Stimulated activated CD8-positive, alpha-beta memory T cell treated with anti-CD3 and anti-CD28 coated beads, Interleukin-15, amount 100 ng/mL, for 1 hour (primary cell): ENCODE measurements around the gene GMDS.

Experiments
- DNase-seq: peaks from one replicate; pipeline ENCODE4 v3.0.0-alpha.2; 2020; ENCODE audit warnings: low read depth

The GMDS gene

DNA sequence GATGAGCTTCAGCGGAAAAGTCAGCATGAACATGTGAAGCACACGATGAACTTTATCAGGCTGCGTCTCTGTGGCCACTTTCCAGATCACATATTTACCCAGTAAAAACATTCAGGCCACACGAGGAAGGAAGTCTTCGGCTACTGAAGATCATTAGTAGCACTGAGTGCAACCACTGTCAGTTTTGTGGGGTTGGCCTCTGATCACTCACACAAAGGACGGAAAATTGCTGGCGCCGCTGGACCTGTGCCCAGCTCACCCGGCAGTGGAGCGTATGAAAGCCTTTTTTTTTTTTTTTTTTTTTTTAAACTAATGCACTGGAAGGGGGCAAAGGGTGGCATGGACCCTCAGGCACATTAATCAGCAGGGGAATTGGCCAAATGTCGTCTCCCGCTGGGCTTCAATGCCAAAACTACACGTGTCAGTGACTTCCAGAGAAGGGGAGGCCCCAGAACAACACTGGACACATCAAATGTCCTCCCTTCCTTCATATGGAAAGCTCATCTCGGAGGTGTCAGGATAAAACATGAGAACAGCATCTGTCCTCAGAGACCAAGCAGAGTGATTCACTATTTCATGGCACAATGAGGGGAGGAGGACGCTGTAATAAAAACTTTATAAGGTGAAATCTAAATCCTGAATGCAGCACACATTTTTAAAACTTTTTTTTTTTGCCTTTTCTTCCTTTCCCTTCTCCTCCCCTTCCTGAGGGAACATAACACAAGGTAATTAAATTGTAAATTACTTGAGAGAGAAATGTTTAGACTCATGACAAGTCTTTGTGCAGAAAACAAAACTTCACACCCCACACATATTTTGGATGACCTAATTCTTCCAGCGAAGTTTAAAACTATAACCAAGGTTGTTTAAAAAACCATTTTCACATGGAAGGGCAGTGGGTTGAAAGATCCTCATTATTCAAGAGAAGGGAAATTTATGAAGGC, 412.3 kb downstream of the GMDS start:
- DNase-seq, result no peak

DNA sequence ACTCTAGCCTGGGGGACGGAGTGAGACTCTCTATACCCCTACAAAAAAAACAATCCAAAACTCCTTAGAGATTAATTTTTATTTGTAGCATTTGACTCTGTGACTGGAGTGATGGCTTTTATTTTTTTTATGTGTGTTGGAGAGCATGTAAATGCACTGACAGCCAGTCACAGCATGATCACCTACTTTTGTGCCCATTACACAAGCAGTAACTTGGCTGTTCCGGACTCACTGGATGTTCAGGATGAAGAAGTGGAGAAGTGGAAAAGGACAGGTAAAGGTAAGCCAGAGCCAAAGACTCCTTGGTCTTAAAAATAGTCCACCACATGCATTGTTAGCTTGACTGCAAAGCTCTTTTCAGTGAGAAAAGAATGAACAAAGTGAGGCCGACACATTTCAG, 413.0 kb downstream of the GMDS start:
- no peak for DNase-seq

GRCh38 chr6:1827984-1828793, 417.2 kb downstream of the GMDS start:
- no peak for DNase-seq

DNA sequence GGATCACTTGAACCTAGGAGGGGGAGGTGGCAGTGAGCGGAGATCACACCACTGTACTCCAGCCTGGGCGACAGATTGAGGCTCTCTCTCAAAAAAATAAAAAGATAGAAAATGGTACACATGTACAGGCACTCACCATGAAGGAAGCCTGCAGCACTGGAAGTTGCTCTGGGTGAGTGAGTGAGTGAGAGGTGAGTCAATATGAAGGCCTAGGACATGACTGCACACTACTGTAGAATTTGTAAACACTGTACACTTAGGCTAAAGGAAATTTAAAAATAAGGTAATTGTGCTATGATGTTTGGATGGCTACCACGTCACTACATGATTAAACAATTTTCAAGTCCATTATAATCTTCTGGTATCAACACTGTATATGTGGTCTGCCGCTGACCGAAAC, 419.5 kb downstream of the GMDS start:
- DNase-seq, result no peak

GRCh38 chr6:1825277-1825676, 420.1 kb downstream of the GMDS start:
- DNase-seq, result no peak

DNA sequence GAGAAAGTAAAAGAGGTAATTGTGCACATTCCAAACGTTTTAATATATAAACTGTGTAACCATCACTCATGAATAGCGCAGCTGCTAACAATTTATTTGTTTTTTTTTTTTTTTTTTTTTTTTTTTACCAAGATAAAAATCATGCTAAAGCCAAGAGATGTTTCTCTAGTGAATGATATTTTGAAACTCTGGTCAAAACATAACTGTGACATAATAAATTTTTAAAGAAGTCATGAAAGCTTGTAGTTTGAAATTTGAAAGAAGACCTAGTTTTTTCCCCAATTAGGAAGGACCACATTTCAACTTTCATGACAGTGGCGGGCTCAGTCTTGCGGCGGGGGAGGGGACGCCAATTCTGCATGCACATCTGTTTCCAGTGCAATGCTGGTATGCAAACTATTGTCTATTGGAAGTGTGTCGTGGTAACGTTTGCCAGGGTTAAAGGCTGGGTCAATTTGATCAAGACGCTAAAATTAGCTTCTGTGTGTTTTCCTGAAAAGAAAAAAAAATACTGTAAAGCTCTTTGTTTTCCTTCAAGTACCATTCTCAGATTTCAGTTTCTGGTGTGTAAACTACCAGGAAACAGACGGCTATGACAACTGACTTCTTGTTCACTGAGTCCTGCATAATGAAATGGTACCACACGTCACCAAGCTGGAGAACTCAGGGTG, 423.8 kb downstream of the GMDS start:
- no peak for DNase-seq

DNA sequence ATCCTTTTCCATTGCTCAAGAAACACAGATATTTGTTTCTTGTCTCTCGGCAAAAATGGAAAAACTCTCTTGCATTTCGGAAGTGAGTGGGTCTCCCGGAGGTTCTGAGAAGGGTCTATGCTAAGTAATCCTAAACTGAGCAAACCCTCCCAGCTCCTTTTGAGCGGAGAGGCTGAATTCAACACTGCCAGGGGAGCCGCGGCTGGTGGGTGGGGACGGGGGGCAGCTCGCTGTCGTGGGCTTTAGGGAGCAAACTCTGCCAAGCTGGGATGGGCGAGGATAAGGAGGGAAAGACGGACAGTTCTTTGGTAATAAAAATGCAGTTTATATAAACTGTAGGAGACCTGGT, 424.3 kb downstream of the GMDS start:
- DNase-seq, result no peak

DNA sequence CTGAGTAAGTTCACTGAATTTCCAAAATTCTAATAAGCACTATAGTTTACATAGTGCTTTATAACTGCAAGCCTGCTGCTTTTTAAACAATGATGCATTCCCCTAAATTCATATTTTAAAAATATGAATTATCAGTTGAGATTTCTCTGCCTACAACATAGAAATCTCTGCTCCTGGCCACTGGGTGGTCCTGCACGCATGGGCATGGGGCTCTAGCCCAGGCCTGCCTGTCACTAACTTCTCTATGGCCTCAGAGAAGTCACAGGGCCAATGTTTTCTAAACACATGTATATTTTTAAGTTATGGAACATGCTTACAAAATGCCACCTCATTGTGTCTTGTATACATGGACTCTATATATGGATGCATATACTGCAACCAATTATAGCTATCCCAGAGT, 424.7 kb downstream of the GMDS start:
- DNase-seq, result no peak

- no peak for DNase-seq
Measured at GRCh38 chr6:1820165-1820564, 425.2 kb downstream of the GMDS start.

DNA sequence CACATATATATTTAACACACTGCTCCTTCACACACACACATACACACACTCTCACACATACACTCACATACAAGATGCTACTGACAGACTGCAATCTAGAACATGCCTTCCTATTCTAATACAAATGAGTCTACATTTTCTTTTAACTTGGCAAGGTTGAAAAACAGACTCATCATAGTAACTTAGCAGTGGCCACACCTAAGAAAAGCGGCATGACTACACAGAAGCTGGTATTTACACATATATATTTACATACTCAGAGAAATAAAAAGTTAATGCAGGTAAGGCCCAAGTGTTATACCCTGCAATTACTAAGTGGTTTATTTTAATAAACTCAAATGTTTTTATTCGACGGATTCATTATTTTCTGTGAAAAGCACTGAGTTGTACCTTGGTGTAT, 426.4 kb downstream of the GMDS start:
- no peak for DNase-seq

DNA sequence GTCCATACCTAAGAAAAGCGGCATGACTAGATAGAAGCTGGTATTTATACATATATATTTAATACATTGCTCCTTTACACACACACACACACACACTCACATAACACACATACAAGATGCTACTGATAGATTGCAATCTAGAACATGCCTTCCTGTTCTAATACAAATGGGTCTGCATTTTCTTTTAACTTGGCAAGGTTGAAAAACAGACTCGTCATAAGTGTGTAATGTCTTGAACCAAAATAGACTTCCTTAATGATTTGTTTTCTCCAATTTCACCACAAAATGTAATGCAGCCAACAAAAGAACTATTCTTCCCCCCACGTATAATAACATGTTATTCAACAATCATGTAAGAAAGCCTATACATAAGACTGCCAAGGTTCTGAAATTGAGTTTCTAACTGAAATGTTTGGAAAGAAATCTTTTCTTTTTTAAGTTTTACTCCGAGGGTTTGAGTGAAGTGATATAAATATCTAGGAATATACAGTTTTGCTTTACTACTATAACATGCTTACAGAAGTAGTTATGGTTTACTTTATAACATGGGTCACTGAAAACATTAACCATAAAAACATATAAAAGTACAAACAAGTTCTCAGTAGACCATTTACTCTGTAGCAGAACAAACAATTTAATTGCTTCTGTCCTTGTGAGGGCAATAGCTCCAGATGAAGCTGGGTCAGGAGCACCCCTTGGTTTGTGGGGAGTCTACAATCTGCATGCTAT, 428.2 kb downstream of the GMDS start:
- DNase-seq, result no peak

DNA sequence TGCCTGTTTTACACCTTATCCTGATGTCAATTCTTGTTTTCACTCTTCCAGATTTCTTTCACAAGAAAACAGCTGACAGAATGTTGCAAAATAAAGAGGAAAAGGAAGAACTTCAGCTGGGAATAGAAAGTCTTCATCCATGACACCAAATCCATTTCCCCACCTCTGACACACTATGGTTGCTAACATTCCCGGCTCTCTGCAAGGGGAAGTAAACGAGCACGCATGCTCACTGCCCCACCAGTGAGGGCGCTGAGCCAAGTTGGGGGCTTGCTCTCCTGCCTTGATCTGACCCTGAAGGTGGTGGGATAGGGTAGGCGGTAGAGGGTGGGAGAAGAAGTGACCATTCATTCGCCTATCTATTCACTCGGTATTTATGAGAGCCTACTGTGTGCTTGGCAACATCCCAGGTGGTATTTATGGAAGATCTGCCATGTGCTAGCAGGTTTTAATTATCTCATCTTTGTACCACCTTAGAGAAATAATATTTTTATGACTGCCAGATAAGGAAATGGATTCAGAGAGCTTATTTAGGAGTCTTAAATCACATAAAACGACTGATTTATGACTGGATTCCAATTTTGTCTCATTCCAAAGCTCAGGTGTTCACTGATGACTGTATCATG, 429.5 kb downstream of the GMDS start:
- DNase-seq, result no peak

DNA sequence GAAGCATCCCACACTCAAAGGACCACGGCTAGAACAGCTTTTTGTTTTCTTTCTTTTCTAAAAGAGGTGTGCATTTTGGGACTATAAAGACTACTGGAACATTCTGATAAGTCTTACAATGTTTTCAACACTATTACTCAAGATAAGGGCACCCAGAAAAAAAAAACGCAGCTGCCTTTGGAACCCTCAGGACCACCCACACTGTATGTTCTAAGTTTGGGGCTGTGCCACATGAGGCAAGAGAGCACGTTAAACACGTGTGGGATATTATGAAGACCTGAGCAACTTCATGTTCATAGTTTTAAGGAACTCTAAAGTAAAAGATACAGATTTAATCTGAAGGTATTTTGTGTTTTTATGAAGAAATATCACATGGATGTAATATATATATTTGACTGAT, 431.1 kb downstream of the GMDS start:
- no peak for DNase-seq

GRCh38 chr6:1812487-1812886, 432.9 kb downstream of the GMDS start:
- no peak for DNase-seq

- no peak for DNase-seq
Measured at GRCh38 chr6:1812034-1812433, 433.4 kb downstream of the GMDS start.

GRCh38 chr6:1810880-1811279, 434.5 kb downstream of the GMDS start:
- no peak for DNase-seq

GRCh38 chr6:1809291-1809988, 436.0 kb downstream of the GMDS start:
- no peak for DNase-seq

DNA sequence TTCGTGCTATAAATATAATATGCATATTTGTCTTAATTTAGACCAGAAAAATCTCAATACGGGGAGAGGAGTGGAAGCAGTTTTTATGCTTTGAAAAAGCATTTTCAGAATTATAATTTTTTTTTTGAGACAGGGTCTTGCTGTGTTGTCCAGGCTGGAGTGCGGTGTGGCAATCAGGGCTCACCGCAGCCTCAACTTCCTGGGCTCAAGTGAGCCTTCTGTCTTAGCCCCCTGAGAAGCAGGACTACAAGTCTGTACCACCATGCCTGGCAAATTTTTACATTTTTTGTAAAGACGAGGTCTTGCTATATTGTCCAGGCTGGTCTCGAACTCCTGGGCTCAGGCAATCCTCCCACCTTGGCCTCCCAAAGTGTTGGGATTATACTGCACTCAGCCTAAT, 438.5 kb downstream of the GMDS start:
- DNase-seq, result no peak

- DNase-seq, result no peak
Measured at GRCh38 chr6:1802491-1803395, 442.7 kb downstream of the GMDS start.

DNA sequence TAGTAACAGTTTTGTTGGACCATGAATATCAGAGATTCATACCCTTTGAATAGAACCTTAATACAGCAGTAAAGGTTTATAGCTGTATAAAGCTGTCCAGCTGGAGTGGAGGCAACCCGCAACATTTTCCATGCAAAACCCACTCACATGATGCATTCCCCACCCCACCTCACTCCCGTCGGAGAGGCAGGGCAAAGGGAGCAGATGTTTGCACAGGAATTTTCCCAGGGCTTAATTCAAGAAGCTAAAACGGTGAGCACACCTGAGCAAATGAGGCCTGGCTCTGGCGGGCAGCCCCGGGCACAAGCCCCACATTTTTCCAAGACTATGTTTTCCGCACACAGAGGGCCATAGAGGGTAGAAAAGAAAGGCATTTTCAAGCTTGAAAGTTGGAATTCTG, 444.0 kb downstream of the GMDS start:
- no peak for DNase-seq
